ENCODE measurements around the gene CST8.

- no peak for TF ChIP-seq CTCF (IDR thresholded peaks at IDR 0.05)
- no peak for TF ChIP-seq POLR2A (IDR thresholded peaks at IDR 0.05)
- no peak for TF ChIP-seq POLR2AphosphoS5 (IDR thresholded peaks at IDR 0.05; ENCODE audit: insufficient read depth in 1 of 2, low read depth in 1 of 2)
Observed at GRCh38 chr20:23459461-23460150, 31.3 kb upstream of the CST8 start.
